ENCODE data around the gene CAMK2D.

The CAMK2D gene

GRCh38 chr4:113619526-113619925, 142.0 kb downstream of the CAMK2D start:
- no peak for TF ChIP-seq EZH2 (IDR thresholded peaks at IDR 0.05; ENCODE audit: borderline replicate concordance, low read depth, low read length, severe bottlenecking)
- no peak for TF ChIP-seq CTCF (IDR thresholded peaks at IDR 0.05; ENCODE audit: borderline replicate concordance, extremely low read depth, low read length, poor library complexity, severe bottlenecking)
- no peaks in the 10 kb centered on the region for H4K20me1 ChIP-seq (ENCODE audit: insufficient read depth, low read length)
- H3K36me3 ChIP-seq (ENCODE audit: insufficient read depth, low read length) = no peaks in the 10 kb centered on the region
- no peaks in the 10 kb centered on the region for H3K79me2 ChIP-seq (ENCODE audit: insufficient read depth, low read length)
- DNase-seq = no peak
- H3K4me2 ChIP-seq (ENCODE audit: insufficient read depth, low read length) = no peak overlapping the region
- H3K27ac ChIP-seq (ENCODE audit: low read length) = no peak overlapping the region
- no peaks in the 10 kb centered on the region for H3K27me3 ChIP-seq (ENCODE audit: insufficient read depth, low read length, poor library complexity)
- H3K9ac ChIP-seq (ENCODE audit: low read depth, low read length) = no peak overlapping the region
- ATAC-seq (ENCODE audit: insufficient read depth, low read depth) = no peak
- H3K4me3 ChIP-seq (ENCODE audit: low read depth in 1 of 2, low read length in 2 of 2) = no peak overlapping the region
- no peak overlapping the region for H2AFZ ChIP-seq (ENCODE audit: low read depth, low read length)
- no peaks in the 10 kb centered on the region for H3K9me3 ChIP-seq (ENCODE audit: insufficient read depth, low read length, severe bottlenecking)
- no peaks in the 10 kb centered on the region for H3K4me1 ChIP-seq (ENCODE audit: insufficient read depth, low read length)

GRCh38 chr4:113618205-113618604, 143.3 kb downstream of the CAMK2D start:
- Histone ChIP-seq H3K4me1 (ENCODE audit: insufficient read depth, low read length) (no peaks in the 10 kb centered on the region), H3K4me3 (ENCODE audit: low read depth in 1 of 2, low read length in 2 of 2) (no peak overlapping the region), H3K36me3 (ENCODE audit: insufficient read depth, low read length) (no peaks in the 10 kb centered on the region), H3K9me3 (ENCODE audit: insufficient read depth, low read length, severe bottlenecking) (no peaks in the 10 kb centered on the region), H3K79me2 (ENCODE audit: insufficient read depth, low read length) (no peaks in the 10 kb centered on the region), H3K4me2 (ENCODE audit: insufficient read depth, low read length) (no peak overlapping the region), H3K9ac (ENCODE audit: low read depth, low read length) (no peak overlapping the region), H2AFZ (ENCODE audit: low read depth, low read length) (no peak overlapping the region), H4K20me1 (ENCODE audit: insufficient read depth, low read length) (no peaks in the 10 kb centered on the region), H3K27ac (ENCODE audit: low read length) (no peak overlapping the region), H3K27me3 (ENCODE audit: insufficient read depth, low read length, poor library complexity) (no peaks in the 10 kb centered on the region)
- no peak for TF ChIP-seq EZH2 (IDR thresholded peaks at IDR 0.05; ENCODE audit: borderline replicate concordance, low read depth, low read length, severe bottlenecking)
- no peak for TF ChIP-seq CTCF (IDR thresholded peaks at IDR 0.05; ENCODE audit: borderline replicate concordance, extremely low read depth, low read length, poor library complexity, severe bottlenecking)
- DNase-seq (no peak), ATAC-seq (ENCODE audit: insufficient read depth, low read depth) (no peak)

- no peak overlapping the region for H3K4me3 ChIP-seq (ENCODE audit: low read depth in 1 of 2, low read length in 2 of 2)
- H3K27me3 ChIP-seq (ENCODE audit: insufficient read depth, low read length, poor library complexity) = no peaks in the 10 kb centered on the region
- ATAC-seq (ENCODE audit: insufficient read depth, low read depth) (no peak), DNase-seq (no peak)
- no peak overlapping the region for H3K27ac ChIP-seq (ENCODE audit: low read length)
- H3K4me2 ChIP-seq (ENCODE audit: insufficient read depth, low read length) = no peak overlapping the region
- no peaks in the 10 kb centered on the region for H3K36me3 ChIP-seq (ENCODE audit: insufficient read depth, low read length)
- H3K79me2 ChIP-seq (ENCODE audit: insufficient read depth, low read length) = no peaks in the 10 kb centered on the region
- H4K20me1 ChIP-seq (ENCODE audit: insufficient read depth, low read length) = no peaks in the 10 kb centered on the region
- H3K9ac ChIP-seq (ENCODE audit: low read depth, low read length) = no peak overlapping the region
- no peaks in the 10 kb centered on the region for H3K9me3 ChIP-seq (ENCODE audit: insufficient read depth, low read length, severe bottlenecking)
- H2AFZ ChIP-seq (ENCODE audit: low read depth, low read length) = no peak overlapping the region
- no peaks in the 10 kb centered on the region for H3K4me1 ChIP-seq (ENCODE audit: insufficient read depth, low read length)
- TF ChIP-seq CTCF (IDR thresholded peaks at IDR 0.05; ENCODE audit: borderline replicate concordance, extremely low read depth, low read length, poor library complexity, severe bottlenecking) = no peak
- no peak for TF ChIP-seq EZH2 (IDR thresholded peaks at IDR 0.05; ENCODE audit: borderline replicate concordance, low read depth, low read length, severe bottlenecking)
Measured at GRCh38 chr4:113617195-113617594, 144.3 kb downstream of the CAMK2D start.

- DNase-seq = no peak
- Histone ChIP-seq H3K36me3 (ENCODE audit: insufficient read depth, low read length) (no peaks in the 10 kb centered on the region), H3K9me3 (ENCODE audit: insufficient read depth, low read length, severe bottlenecking) (no peaks in the 10 kb centered on the region), H3K9ac (ENCODE audit: low read depth, low read length) (no peak overlapping the region), H4K20me1 (ENCODE audit: insufficient read depth, low read length) (no peaks in the 10 kb centered on the region), H3K79me2 (ENCODE audit: insufficient read depth, low read length) (no peaks in the 10 kb centered on the region), H2AFZ (ENCODE audit: low read depth, low read length) (no peak overlapping the region), H3K27ac (ENCODE audit: low read length) (no peak overlapping the region), H3K4me2 (ENCODE audit: insufficient read depth, low read length) (no peak overlapping the region), H3K27me3 (ENCODE audit: insufficient read depth, low read length, poor library complexity) (no peaks in the 10 kb centered on the region), H3K4me3 (ENCODE audit: low read depth in 1 of 2, low read length in 2 of 2) (no peak overlapping the region), H3K4me1 (ENCODE audit: insufficient read depth, low read length) (no peaks in the 10 kb centered on the region)
- no peak for TF ChIP-seq CTCF (IDR thresholded peaks at IDR 0.05; ENCODE audit: borderline replicate concordance, extremely low read depth, low read length, poor library complexity, severe bottlenecking)
- no peak for ATAC-seq (ENCODE audit: insufficient read depth, low read depth)
Measured at GRCh38 chr4:113616443-113616842, 145.1 kb downstream of the CAMK2D start.

Measured in DND-41 (cell line).